DMS114 treated with DMSO at 0.1 percent for 48 hours (cell line): ENCODE measurements around the gene USP40.
"Not testable (repeated sequence)": the region's sequence is repeated elsewhere in the genome, so short reads cannot be mapped to it uniquely, and the experiment has no call there.

Experiments used
- DNase-seq: peaks from one replicate; lab custom pipeline; 2025; ENCODE audit not compliant: unreplicated experiment; lab: John Stamatoyannopoulos, UW

Gene USP40

GRCh38 chr2:233566141-233566956, at the start of gene USP40:
Gene USP40 (minus strand): TSS chr2:233566782. CDS start chr2:233565554, 1,228 bp downstream.
- peak; percentile 79 for DNase-seq

- DNase-seq = no peak
Measured at GRCh38 chr2:233611284-233611683, 44.7 kb upstream of the USP40 start.

- DNase-seq = no peak
Measured at GRCh38 chr2:233605680-233606079, 39.1 kb upstream of the USP40 start.

- DNase-seq = no peak
Measured at GRCh38 chr2:233604826-233605225, 38.2 kb upstream of the USP40 start.

GRCh38 chr2:233603520-233603919, 36.9 kb upstream of the USP40 start:
- no peak for DNase-seq

- no peak for DNase-seq
Measured at GRCh38 chr2:233602076-233602475, 35.5 kb upstream of the USP40 start.

DNA sequence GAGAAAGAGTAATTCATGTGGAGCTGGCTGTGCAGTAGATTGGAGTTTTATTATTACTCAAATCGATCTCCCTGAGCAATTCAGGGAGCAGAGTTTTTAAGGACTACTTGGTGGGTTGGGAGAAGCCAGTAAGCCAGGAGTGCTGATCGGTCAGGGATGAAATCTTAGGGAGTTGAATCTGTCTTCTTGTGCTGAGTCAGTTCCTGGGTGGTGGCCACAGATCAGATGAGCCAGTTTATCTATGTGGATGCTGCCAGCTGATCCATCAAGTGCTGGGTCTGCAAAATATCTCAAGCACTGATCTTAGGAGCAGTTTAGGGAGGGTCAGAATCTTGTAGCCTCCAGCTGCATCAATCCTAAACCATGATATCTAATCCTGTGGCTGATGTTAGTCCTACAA, 33.8 kb upstream of the USP40 start:
- no peak for DNase-seq

DNA sequence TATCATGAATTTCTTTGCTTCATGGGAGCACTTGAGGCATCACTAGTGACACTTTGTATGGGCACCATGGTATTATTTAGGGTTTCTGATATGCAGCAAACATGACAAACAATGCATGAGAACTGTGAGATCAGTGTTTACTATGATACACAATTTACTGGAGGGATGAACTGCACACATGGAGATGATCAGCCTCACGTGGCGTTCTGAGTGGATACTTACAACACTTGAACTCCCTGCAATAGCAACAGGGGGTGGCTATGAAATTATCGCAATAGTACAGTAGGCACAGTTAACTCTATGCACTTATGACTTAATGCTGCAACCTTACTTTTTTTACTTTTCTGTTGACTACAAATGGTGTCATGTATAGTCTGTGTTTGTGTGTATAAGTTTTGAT, 32.4 kb upstream of the USP40 start:
- DNase-seq = no peak

GRCh38 chr2:233597522-233597921, 30.9 kb upstream of the USP40 start:
- no peak for DNase-seq

- no peak for DNase-seq
Measured at GRCh38 chr2:233593201-233593600, 26.6 kb upstream of the USP40 start.

DNA sequence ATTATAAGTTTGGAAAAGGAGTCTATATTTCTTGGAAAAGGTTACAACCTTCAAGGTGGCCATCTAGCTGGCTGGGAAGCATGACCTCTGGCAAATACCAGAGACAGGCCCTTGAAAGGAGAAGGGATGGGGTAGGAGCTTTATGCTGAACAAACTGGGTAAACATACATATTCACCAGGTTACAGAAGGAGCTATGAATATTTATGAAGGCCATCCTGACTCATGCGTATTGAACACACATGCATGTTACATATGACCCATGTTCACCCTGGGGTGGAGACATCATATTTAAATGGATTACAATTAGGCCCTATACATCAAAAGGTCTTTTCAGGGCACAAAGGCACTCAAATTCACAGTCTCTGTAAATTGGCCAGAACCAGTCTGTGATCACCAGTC, 26.1 kb upstream of the USP40 start:
- DNase-seq = not testable (repeated sequence)

DNA sequence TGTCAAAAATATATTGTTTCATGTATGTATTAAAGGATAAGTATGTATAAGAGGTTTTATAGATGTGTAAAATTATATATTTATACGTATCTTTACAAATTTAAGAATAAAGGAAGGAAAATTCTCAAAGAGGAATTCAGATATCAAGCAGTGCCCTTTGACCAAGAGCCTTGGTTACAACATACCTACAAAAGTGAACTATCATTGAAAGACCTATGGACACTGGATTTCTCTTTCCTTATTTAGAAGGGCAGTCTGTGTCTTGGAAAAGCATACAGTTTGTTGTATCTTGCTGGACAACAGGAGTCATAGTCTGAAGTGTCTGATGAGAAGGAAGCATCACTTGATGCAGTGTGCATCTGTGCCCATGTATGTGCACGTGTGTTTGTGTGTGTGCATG, 21.8 kb upstream of the USP40 start:
- DNase-seq = no peak

DNA sequence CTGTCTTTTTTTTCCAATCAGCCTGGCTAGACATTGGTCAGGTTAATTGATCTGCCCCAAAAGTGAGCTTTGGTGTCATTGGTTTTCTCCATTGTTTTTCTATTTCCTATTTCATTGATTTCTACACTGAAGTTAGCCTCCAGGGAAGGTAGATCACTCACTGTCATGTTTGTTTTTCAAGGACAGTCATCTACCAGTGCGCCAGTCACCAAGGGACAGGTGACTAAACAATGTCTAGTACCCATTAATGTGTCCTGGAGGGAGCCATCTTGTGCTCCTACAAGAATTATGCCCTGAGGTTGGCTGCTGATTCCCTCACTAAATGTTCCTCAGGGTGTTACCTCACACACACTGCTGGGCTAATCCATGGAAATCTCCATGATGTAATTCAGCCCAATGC, 17.6 kb upstream of the USP40 start:
- no peak for DNase-seq

DNA sequence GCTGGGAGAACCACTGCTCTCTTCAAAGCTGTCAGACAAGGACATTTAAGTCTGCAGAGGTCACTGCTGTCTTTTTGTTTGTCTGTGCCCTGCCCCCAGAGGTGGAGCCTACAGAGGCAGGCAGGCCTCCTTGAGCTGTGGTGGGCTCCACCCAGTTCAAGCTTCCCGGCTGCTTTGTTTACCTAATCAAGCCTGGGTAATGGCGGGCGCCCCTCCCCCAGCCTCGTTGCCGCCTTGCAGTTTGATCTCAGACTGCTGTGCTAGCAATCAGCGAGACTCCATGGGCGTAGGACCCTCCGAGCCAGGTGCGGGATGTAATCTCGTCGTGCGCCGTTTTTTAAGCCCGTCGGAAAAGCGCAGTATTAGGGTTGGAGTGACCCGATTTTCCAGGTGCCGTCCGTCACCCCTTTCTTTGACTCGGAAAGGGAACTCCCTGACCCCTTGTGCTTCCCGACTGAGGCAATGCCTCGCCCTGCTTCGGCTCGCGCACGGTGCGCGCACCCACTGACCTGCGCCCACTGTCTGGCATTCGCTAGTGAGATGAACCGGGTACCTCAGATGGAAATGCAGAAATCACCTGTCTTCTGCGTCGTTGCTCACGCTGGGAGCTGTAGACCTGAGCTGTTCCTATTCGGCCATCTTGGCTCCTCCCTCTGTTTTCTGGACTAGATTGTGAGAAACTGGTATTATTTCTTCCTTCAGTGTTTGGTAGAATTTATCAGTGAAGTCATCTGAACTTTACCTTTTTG, 16.8 kb upstream of the USP40 start:
- not testable (repeated sequence) for DNase-seq

DNA sequence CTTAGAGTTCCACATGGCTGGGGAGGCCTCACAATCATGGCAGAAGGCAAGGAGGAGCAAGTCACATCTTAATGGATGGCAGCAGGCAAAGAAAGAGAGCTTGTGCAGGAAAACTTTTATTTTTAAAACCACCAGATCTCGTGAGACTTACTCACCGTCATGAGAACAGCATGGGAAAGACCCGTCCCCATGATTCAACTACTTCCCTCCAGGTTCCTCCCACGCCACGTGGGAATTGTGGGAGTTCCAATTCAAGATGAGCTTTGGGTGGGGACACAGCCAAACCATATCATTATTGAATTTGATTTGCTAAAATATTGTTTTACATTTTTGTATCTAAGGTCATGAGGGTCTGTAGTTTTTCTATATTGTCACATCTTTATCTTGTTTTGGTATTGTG, 10.8 kb upstream of the USP40 start:
- DNase-seq = not testable (repeated sequence)

DNA sequence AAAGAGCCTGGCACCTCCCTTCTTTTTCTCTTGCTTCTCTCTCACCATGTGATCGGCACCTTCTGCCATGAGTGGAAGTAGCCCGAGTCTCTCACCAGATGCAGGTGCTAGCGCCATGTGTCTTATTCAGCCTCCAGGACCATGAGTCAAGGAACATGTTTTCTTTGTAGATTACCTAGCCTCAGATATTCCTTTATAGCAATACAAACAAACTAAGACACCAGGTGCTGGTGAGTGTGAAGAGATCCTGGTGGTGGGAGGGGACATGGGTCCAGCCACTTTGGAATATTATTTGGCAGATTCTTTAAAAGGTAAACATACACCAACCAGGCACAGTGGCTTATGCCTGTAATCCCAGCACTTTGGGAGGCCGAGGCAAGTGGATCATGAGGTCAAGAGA, 5.9 kb upstream of the USP40 start:
- no peak for DNase-seq

- DNase-seq = no peak
Measured at GRCh38 chr2:233571462-233571861, 4.9 kb upstream of the USP40 start.

DNA sequence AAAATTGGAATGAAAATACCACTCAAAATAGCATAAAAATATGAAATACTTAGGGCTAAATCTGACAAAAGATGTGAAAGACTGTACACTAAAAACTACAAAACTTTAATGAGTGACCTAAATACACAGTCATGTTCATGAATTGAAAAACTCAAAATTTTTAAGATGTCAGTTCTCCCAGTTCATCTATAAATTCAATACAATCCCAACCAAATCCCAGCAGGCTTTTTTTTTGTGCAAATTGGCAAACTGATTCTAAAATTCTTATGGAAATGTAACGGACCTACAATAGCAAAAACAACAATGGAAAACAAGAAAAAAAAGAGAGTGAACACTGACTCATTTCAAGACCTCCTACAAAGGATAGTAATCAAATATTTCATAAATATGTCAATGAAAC, 4.4 kb upstream of the USP40 start:
- no peak for DNase-seq

DNA sequence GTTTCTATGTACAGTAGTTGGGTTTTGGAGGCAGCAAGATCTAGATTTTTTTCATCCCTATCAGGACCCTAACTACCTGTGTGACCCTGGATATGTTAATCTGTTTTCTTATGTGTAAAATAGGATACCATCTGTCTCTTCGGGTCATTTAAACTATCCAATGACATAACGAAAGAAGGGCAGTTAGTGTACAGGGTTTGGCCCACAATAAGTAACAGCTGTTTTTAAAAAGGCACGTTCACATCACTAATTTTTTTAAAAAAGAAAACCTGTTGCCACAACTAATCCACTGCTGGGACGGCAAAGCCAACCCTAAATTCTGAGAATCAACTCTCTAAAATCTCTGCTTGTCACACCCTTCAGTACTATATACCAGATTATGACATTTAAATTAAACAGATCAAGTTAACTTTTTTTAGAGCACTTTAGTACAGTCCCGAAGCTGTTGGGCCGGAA, 869 bp downstream of the USP40 start:
- DNase-seq = no peak

DNA sequence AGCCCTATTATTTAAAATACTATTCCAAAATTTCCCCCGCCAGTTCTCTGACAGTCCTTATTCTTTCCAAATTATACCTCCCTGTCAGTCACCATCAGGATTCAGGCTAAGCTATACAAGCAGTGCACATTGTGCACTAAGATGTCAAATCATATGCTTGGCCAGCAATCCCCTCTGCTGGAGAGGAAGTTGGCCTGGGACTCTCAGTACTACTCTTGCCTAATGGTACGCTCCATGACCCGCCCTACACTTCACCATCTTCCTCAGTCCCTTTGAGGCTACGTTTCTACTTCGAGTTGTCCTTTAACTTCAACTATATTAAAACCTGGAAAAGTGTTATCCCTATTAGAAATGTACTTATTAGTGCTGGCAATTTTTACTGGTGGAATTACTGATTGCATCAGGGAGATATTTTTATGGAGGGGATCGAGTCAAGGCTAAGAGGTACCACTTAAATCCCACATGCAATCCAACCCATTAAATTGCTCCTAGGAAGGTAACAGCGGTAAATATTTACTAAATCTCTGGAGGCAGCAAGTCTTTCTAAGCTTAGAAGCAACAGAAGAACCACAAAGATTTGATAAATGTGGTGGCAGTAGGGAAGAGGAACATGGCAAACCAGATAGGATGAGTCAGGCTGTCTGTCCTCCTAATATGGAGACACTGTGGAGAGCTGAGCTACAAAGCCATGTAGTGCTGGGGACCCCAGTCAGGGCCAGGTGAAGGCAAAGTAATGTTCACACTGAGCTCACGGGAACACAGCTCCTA, 2.7 kb downstream of the USP40 start:
- no peak for DNase-seq

DNA sequence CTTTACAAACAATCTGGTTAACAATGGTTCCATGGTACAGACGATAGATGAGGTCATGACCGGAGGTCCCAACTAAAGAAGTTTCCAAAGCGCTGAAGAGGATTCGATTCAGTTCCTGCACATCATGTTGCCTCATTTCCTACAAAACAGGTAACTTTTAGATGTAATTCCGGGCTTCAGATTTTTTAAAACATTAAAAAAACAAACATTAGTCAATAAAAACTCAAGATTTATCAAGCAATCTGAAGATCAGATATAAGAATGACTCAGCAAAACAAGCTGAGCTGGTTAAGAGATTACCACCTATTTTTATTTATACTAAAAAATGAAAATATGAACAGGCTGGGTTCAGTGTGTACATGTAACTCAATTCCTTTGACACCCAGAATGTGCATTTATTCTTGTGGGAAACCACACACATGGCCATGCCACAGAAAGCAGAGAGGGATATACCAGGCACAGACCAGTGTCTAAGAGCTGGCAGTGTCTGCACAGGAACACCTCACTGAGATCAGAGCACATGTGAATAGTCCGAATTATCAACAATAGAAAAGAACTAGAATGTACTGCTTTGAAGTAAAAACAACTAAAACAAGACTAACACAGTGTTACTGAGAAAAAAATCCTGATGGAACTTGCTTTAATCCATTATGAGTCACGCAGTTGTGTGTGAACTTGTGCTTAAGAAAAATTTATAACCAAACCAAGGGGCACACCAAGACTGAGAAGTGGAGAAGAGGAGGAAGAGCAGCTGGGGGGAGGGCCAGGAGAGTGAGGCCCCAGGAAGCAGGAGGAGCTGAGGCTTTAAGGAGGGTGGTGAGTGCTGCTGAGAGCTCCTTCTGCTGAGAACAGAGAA, 9.5 kb downstream of the USP40 start:
- no peak for DNase-seq
